HCT116 (cell line): ENCODE measurements around the gene SERINC5. TPM values are rescaled to one million over a fixed set of nuclear protein-coding genes. Genes with fewer than 3 reads are reported as not detected.

Source experiments
- ATAC-seq: fragments of 200-7000 bp; cut with Tn5 transposase; 2 replicates; pipeline ENCODE4 v1.9.1; 2020; ENCODE audit warnings: mild to moderate bottlenecking, moderate library complexity
- BruUV-seq: library from RNA; stranded (reverse); fragments of 400-500 nt; replicated peaks from 2 replicates; lab custom pipeline; 2021; lab: Mats Ljungman, UMichigan
- CTCF ChIA-PET: fragments of 300-600 bp; sonication (Branson Sonifier 250); formaldehyde crosslinking; loops from one replicate; lab custom pipeline; 2021; ENCODE audit warnings: antibody characterized with exemption; lab: Charles Lee
- POLR2A ChIA-PET: fragments of 300-600, 350-600 bp; sonication (Branson Sonifier 250); formaldehyde crosslinking; loops from one replicate; lab custom pipeline; 2021; ENCODE audit warnings: antibody characterized with exemption; lab: Charles Lee
- RAD21 ChIA-PET, 2 experiments: fragments of 300-600 bp; sonication (Branson Sonifier 250); formaldehyde crosslinking; loops; one replicate each; lab custom pipeline; 2023; ENCODE audit warnings: low total read pairs in 2 of 2; ENCODE audit not compliant: uncharacterized antibody in 2 of 2, unreplicated experiment in 2 of 2, low non-redundant PET in 1 of 2; lab: Charles Lee
- DNase-seq: peaks from one replicate; pipeline ENCODE4 v3.0.0-alpha.2; 2010; ENCODE audit warnings: low read depth, low spot score
- H2AFZ ChIP-seq: fragments of 200-600 bp; shearing (Covaris generic), sonication (generic); 2 replicates; pipeline ENCODE4 v1.6.1; 2017; ENCODE audit warnings: low read depth, mixed run types, mixed read lengths, antibody characterized with exemption, low read length; ENCODE audit not compliant: poor library complexity, severe bottlenecking
- H3K27ac ChIP-seq: 2 replicates; pipeline ENCODE4 v1.5.1; 2012; ENCODE audit warnings: low read depth, low read length
- H3K27me3 ChIP-seq: fragments of 200-600 bp; sonication (generic); 2 replicates; pipeline ENCODE4 v1.6.1; 2016; ENCODE audit warnings: mixed run types, low read length, mixed read lengths; ENCODE audit not compliant: insufficient read depth
- H3K36me3 ChIP-seq, 2 experiments: fragments of 200-500 bp in 1 of 2; fragments of 200-600 bp in 1 of 2; sonication (Bioruptor generic) in 1 of 2; sonication (generic) in 1 of 2; 2 replicates each; pipeline versions ENCODE4 v1.5.1 to v1.6.1; 2014 to 2016; ENCODE audit warnings: low read length in 2 of 2, inconsistent platforms in 1 of 2, mixed read lengths in 1 of 2, mixed run types in 1 of 2; ENCODE audit not compliant: insufficient read depth in 2 of 2, control insufficient read depth in 1 of 2
- H3K4me1 ChIP-seq, 2 experiments: fragments of 200-600 bp in 1 of 2; sonication (generic) in 1 of 2; 2 replicates each; pipeline versions ENCODE4 v1.5.1 to v1.6.1; 2012 to 2017; ENCODE audit warnings: low read length in 2 of 2, inconsistent platforms in 1 of 2, mild to moderate bottlenecking in 1 of 2, mixed read lengths in 1 of 2, mixed run types in 1 of 2, moderate library complexity in 1 of 2; ENCODE audit not compliant: insufficient read depth in 2 of 2, control insufficient read depth in 1 of 2
- H3K4me2 ChIP-seq: fragments of 200-600 bp; sonication (generic); 2 replicates; pipeline ENCODE4 v1.6.1; 2017; ENCODE audit warnings: mixed run types, low read length, mixed read lengths
- H3K4me3 ChIP-seq, 2 experiments: fragments of 200-600 bp in 1 of 2; sonication (generic) in 1 of 2; replicated peaks in 1 of 2; 2 replicates each; pipeline ENCODE4 v1.5.1; 2011 to 2016; ENCODE audit warnings: low read length in 2 of 2, control low read depth in 1 of 2, low read depth in 1 of 2, mild to moderate bottlenecking in 1 of 2, mixed read lengths in 1 of 2, mixed run types in 1 of 2
- H3K79me2 ChIP-seq: fragments of 200-600 bp; sonication (generic); 2 replicates; pipeline ENCODE4 v1.6.1; 2017; ENCODE audit warnings: mild to moderate bottlenecking, mixed run types, low read length, moderate library complexity, mixed read lengths; ENCODE audit not compliant: insufficient read depth
- H3K9ac ChIP-seq: fragments of 200-600 bp; sonication (generic); 2 replicates; pipeline ENCODE4 v1.6.1; 2016; ENCODE audit warnings: low read length, mixed read lengths
- H3K9me2 ChIP-seq: fragments of 200-600 bp; sonication (generic), shearing (Covaris generic); 2 replicates; pipeline ENCODE4 v1.6.1; 2017; ENCODE audit warnings: mixed run types, mild to moderate bottlenecking, moderate library complexity; ENCODE audit not compliant: insufficient read depth
- H3K9me3 ChIP-seq, 2 experiments: fragments of 200-500 bp in 1 of 2; fragments of 200-600 bp in 1 of 2; sonication (Bioruptor generic) in 1 of 2; sonication (generic) in 1 of 2; 2 replicates each; pipeline ENCODE4 v1.6.1; 2014 to 2017; ENCODE audit warnings: low read length in 2 of 2, mixed read lengths in 2 of 2, inconsistent platforms in 1 of 2, low read depth in 1 of 2, mild to moderate bottlenecking in 1 of 2, mixed run types in 1 of 2, moderate library complexity in 1 of 2; ENCODE audit not compliant: control insufficient read depth in 1 of 2, insufficient read depth in 1 of 2
- H4K20me1 ChIP-seq: fragments of 200-600 bp; sonication (generic), shearing (Covaris generic); 2 replicates; pipeline ENCODE4 v1.6.1; 2017; ENCODE audit warnings: mixed run types, mild to moderate bottlenecking, moderate library complexity; ENCODE audit not compliant: insufficient read depth
- CEBPB ChIP-seq: IDR thresholded peaks from 2 replicates; pipeline ENCODE4 v1.6.1; 2012; ENCODE audit warnings: low read depth
- CTCF ChIP-seq, 3 experiments: fragments of 200-600 bp in 1 of 3; sonication (generic) in 1 of 3; IDR thresholded peaks in 2 of 3; conservative IDR thresholded peaks in 1 of 3; 2 replicates each; pipeline ENCODE4 v1.5.1; 2012 to 2017; ENCODE audit warnings: low read depth in 2 of 3, low read length in 2 of 3, antibody characterized with exemption in 1 of 3, borderline replicate concordance in 1 of 3, control low read depth in 1 of 3, mild to moderate bottlenecking in 1 of 3, mixed read lengths in 1 of 3, mixed run types in 1 of 3, moderate library complexity in 1 of 3; ENCODE audit not compliant: insufficient read depth in 1 of 3
- EGR1 ChIP-seq: IDR thresholded peaks from 2 replicates; pipeline ENCODE4 v1.6.1; 2012; ENCODE audit warnings: low read depth
- EZH2 ChIP-seq: fragments of 200-600 bp; sonication (generic); IDR thresholded peaks from 2 replicates; pipeline ENCODE4 v1.6.1; 2017; ENCODE audit warnings: antibody characterized with exemption, mixed run types
- EZH2phosphoT487 ChIP-seq: fragments of 200-600 bp; IDR thresholded peaks from 2 replicates; pipeline ENCODE4 v1.6.1; 2018; ENCODE audit warnings: antibody characterized with exemption, borderline replicate concordance
- FOSL1 ChIP-seq: IDR thresholded peaks from 2 replicates; pipeline ENCODE4 v1.6.1; 2012; ENCODE audit warnings: low read depth
- JUND ChIP-seq: IDR thresholded peaks from 2 replicates; pipeline ENCODE4 v1.6.1; 2012
- MAX ChIP-seq: IDR thresholded peaks from 2 replicates; pipeline ENCODE4 v1.6.1; 2012
- POLR2A ChIP-seq: IDR thresholded peaks from 2 replicates; pipeline ENCODE4 v1.7.0; 2011; ENCODE audit warnings: borderline replicate concordance; ENCODE audit not compliant: insufficient read depth, insufficient read length; ENCODE audit errors: extremely low read depth
- POLR2AphosphoS5 ChIP-seq: IDR thresholded peaks from 2 replicates; pipeline ENCODE4 v1.6.1; 2011; ENCODE audit warnings: mild to moderate bottlenecking, low read depth, low read length, moderate library complexity
- RAD21 ChIP-seq: IDR thresholded peaks from 2 replicates; pipeline ENCODE4 v1.6.1; 2012; ENCODE audit warnings: low read depth, mild to moderate bottlenecking
- REST ChIP-seq: IDR thresholded peaks from 2 replicates; pipeline ENCODE4 v1.6.1; 2012; ENCODE audit warnings: low read depth
- SIN3A ChIP-seq: IDR thresholded peaks from 2 replicates; pipeline ENCODE4 v1.6.1; 2012; ENCODE audit warnings: low read depth
- SRF ChIP-seq: IDR thresholded peaks from 2 replicates; pipeline ENCODE4 v1.6.1; 2012; ENCODE audit warnings: low read depth
- YY1 ChIP-seq: IDR thresholded peaks from 2 replicates; pipeline ENCODE4 v1.6.1; 2011; ENCODE audit warnings: low read length, low read depth, moderate library complexity, mild to moderate bottlenecking; ENCODE audit not compliant: insufficient replicate concordance; ENCODE audit errors: extremely low read depth
- ZNF274 ChIP-seq: fragments of 200-500 bp; sonication (Bioruptor generic); IDR thresholded peaks from 2 replicates; pipeline ENCODE4 v1.6.1; 2014; ENCODE audit warnings: mild to moderate bottlenecking, low read depth, low read length, inconsistent platforms
- intact Hi-C: fragments of 100-400 bp; cut with micrococcal nuclease; formaldehyde crosslinking; loops from 2 replicates; pipeline ENCODE4 v1.10.0; 2022
- total RNA-seq: library from RNA; stranded (reverse); gene quantifications from one replicate; pipeline ENCODE4 v1.2.1, GENCODE V29; 2021; ENCODE audit not compliant: unreplicated experiment

SERINC5 gene
- total RNA-seq, 1 experiment from 2014 or later = 39.3 TPM

GRCh38 chr5:80069918-80070318 lies 185.9 kb downstream of the SERINC5 start:
- ATAC-seq (no peak), DNase-seq (no peak)
- Histone ChIP-seq H3K9me2 (no peaks in the 10 kb centered on the region), H3K36me3 (no peaks in the 10 kb centered on the region), H3K27ac (no peak overlapping the region), H3K9me3 (no peaks in the 10 kb centered on the region), H4K20me1 (no peaks in the 10 kb centered on the region), H3K27me3 (no peaks in the 10 kb centered on the region), H2AFZ (no peak overlapping the region), H3K4me1 (no peaks in the 10 kb centered on the region), H3K4me2 (no peak overlapping the region), H3K9ac (no peak overlapping the region), H3K4me3 (no peak overlapping the region), H3K79me2 (no peaks in the 10 kb centered on the region)
- TF ChIP-seq JUND (no peak), MAX (no peak), RAD21 (no peak), EZH2phosphoT487 (no peak), SRF (no peak), POLR2A (no peak), CEBPB (no peak), ZNF274 (no peak), EZH2 (no peak), SIN3A (no peak)
- POLR2A ChIA-PET = no interaction called here
- BruUV-seq = no TSS peak
- CTCF ChIA-PET = interaction anchor here (1.0 kb wide), 1 partner anchor 14 kb away, joined by 4 read pairs; no protein-coding TSS in a partner anchor
- intact Hi-C loops = no loop called here
- RAD21 ChIA-PET = no interaction called here

GRCh38 chr5:80069251-80069800 lies 186.5 kb downstream of the SERINC5 start:
- BruUV-seq = no TSS peak
- H3K27me3 ChIP-seq = no peaks in the 10 kb centered on the region
- no peaks in the 10 kb centered on the region for H3K9me3 ChIP-seq
- no peak for ATAC-seq
- POLR2A ChIA-PET = no interaction called here
- no peaks in the 10 kb centered on the region for H3K79me2 ChIP-seq
- H2AFZ ChIP-seq = no peak overlapping the region
- no peaks in the 10 kb centered on the region for H4K20me1 ChIP-seq
- intact Hi-C loops = no loop called here
- H3K36me3 ChIP-seq = no peaks in the 10 kb centered on the region
- no peaks in the 10 kb centered on the region for H3K9me2 ChIP-seq
- no peak overlapping the region for H3K27ac ChIP-seq
- no peak for DNase-seq
- H3K4me2 ChIP-seq = no peak overlapping the region
- H3K4me3 ChIP-seq = no peak overlapping the region
- RAD21 ChIA-PET = no interaction called here
- CTCF ChIA-PET = interaction anchor here (1.0 kb wide), 1 partner anchor 14 kb away, joined by 4 read pairs; no protein-coding TSS in a partner anchor
- H3K9ac ChIP-seq = no peak overlapping the region
- H3K4me1 ChIP-seq = no peaks in the 10 kb centered on the region
- TF ChIP-seq EZH2phosphoT487 (no peak), POLR2AphosphoS5 (no peak), CTCF (IDR thresholded peaks at IDR 0.05 in 2 of 3, conservative IDR thresholded peaks at IDR 0.05 in 1 of 3; ENCODE audit: borderline replicate concordance in 1 of 3, insufficient read depth in 1 of 3, low read depth in 2 of 3, low read length in 2 of 3) (no peak), FOSL1 (no peak), REST (no peak), RAD21 (no peak), EGR1 (no peak), YY1 (no peak), SIN3A (no peak), POLR2A (no peak)
